Vagina (tissue), 2 donors: ENCODE results near the gene ZNF385B.

Experiments used
- POLR2A ChIP-seq, 2 donors: fragments of 450-650 bp; IDR thresholded peaks; one replicate each; pipeline ENCODE4 v1.6.1; 2017; ENCODE audit warnings: antibody characterized with exemption in 2 of 2, mild to moderate bottlenecking in 2 of 2, moderate library complexity in 2 of 2
- TF ChIP-seq, protein P1 (sequence below), 3 experiments: fragments of 450-650 bp in 2 of 3; fragments of 200-600 bp in 1 of 3; sonication (generic) in 1 of 3; IDR thresholded peaks; one replicate each; pipeline ENCODE4 v1.5.1; 2017 to 2019; ENCODE audit warnings: antibody characterized with exemption in 3 of 3, mild to moderate bottlenecking in 2 of 3, moderate library complexity in 2 of 3

DNA sequence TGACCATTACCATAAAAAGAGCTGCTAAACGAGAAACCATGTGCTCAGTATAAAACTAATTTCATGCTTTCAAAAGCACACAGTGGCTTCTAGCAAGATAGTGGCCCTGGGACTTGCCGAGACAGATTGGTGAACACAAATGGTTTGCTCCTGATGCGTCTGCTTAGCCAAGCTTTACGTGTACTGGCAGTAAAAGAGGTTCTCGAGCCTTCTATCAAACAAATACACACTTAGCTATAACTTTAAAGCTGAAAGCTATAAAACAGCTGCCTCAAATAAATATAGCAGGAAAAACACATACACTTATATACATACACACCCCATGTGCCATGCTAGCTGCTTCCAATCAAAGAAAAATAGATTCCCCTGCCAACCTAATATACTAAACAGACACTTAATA lies 117.0 kb downstream of the ZNF385B start:
- no peak for TF ChIP-seq POLR2A (IDR thresholded peaks at IDR 0.05)
- TF ChIP-seq, protein P1, sequence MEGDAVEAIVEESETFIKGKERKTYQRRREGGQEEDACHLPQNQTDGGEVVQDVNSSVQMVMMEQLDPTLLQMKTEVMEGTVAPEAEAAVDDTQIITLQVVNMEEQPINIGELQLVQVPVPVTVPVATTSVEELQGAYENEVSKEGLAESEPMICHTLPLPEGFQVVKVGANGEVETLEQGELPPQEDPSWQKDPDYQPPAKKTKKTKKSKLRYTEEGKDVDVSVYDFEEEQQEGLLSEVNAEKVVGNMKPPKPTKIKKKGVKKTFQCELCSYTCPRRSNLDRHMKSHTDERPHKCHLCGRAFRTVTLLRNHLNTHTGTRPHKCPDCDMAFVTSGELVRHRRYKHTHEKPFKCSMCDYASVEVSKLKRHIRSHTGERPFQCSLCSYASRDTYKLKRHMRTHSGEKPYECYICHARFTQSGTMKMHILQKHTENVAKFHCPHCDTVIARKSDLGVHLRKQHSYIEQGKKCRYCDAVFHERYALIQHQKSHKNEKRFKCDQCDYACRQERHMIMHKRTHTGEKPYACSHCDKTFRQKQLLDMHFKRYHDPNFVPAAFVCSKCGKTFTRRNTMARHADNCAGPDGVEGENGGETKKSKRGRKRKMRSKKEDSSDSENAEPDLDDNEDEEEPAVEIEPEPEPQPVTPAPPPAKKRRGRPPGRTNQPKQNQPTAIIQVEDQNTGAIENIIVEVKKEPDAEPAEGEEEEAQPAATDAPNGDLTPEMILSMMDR (IDR thresholded peaks at IDR 0.05), result no peak
